Measurements from ENCODE around the gene HOXD3. TPM values are rescaled to one million over a fixed set of nuclear protein-coding genes. Genes with fewer than 3 reads are reported as not detected.

Gene HOXD3
- total RNA-seq, 1 experiment from 2014 or later = not detected

DNA sequence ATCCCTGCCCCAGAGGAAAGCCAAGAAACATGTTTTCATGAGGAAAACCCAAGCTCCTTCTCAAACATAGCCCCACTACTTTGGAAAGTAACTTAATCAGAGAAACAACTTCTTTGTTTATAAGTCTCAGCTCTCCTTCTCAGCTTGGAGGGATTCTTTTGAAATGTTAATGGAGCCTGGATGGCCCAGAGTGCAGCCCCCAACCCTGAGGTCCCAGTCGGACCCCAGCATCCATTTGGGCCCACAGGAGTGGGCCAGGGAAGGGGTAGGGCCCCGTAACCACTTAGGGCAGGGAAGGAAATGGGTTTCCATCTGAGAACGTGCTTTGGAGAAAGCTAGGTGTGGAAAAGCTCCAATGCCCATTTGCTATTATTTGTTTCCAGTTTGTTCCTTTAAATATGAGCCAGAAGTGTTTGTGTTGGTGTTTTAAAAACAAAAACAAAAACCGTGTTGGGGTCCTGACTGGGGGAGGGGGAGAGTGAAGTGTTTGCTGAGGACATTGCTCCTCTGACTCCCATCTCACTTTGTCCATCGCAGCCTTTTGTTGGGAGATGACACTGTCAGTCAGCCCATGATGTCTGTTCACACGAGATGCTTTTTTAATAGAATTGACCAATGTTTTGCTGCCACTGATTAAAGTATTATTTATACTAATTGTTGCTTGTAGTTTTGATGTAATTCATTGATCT, 1.6 kb upstream of the HOXD3 start:
- DNase-seq = no peak
- no peak overlapping the region for H3K4me2 ChIP-seq (ENCODE audit: insufficient read depth, insufficient read length, low read length)

More for the DNA sequence above, 1.6 kb upstream of the HOXD3 start:
- H2AFZ ChIP-seq (ENCODE audit: low read length) = no peak overlapping the region
- Mint-ChIP-seq H3K27me3 (ENCODE audit: low read depth) (peaks cover 100% of the 10 kb centered on the region), H3K27ac (no peak overlapping the region), H3K36me3 (ENCODE audit: insufficient read depth in 1 of 3, low read depth in 3 of 3) (no peaks in the 10 kb centered on the region; a peak in 1 of 7 replicates), H3K4me3 (no peak overlapping the region), H3K9me3 (peaks cover 3 to 8% of the 10 kb centered on the region in 2 experiments; a peak in 3 of 5 replicates), H3K4me1 (peaks cover 6 to 33% of the 10 kb centered on the region in 2 experiments; a peak in 3 of 4 replicates)
- no peak overlapping the region for H4K5ac ChIP-seq (ENCODE audit: insufficient read length, low read depth, low read length)
- H3K79me1 ChIP-seq (ENCODE audit: insufficient read depth, low read depth, low read length, poor library complexity, severe bottlenecking) = no peaks in the 10 kb centered on the region
- H3K23ac ChIP-seq (ENCODE audit: insufficient read length, low read depth, low read length) = no peak overlapping the region
- H4K91ac ChIP-seq (ENCODE audit: insufficient read length, low read depth, low read length) = no peak overlapping the region
- H3K9me3 ChIP-seq (ENCODE audit: control insufficient read depth, low read depth, low read length) = no peaks in the 10 kb centered on the region
- no peak overlapping the region for H3T11ph ChIP-seq (ENCODE audit: low read length)
- H3K4ac ChIP-seq (ENCODE audit: low read depth, low read length) = no peak overlapping the region
- no peak overlapping the region for H2BK120ac ChIP-seq (ENCODE audit: low read depth, low read length, poor library complexity, severe bottlenecking)
- WGBS (ENCODE audit: extremely low coverage, insufficient read length, low lambda C conversion rate) = no CpG with 5 or more reads among the region's 6 CpGs
- H3K18ac ChIP-seq (ENCODE audit: insufficient read length, low read depth, low read length) = no peak overlapping the region
- no peaks in the 10 kb centered on the region; the same call in 1 of the 2 replicates for H3K4me1 ChIP-seq (ENCODE audit: insufficient read depth, low read length)
- no peak overlapping the region for H3K14ac ChIP-seq (ENCODE audit: insufficient read depth, low read length)
- H3K27ac ChIP-seq (ENCODE audit: insufficient read length, low read depth, low read length) = no peak overlapping the region
- H2AK5ac ChIP-seq (ENCODE audit: insufficient read length, low read length) = no peak overlapping the region
- no peaks in the 10 kb centered on the region for H4K20me1 ChIP-seq (ENCODE audit: control insufficient read depth, insufficient read depth, insufficient read length)
- H2BK20ac ChIP-seq (ENCODE audit: low read depth, low read length, poor library complexity, severe bottlenecking) = no peak overlapping the region
- no peak overlapping the region for H3K9ac ChIP-seq (ENCODE audit: extremely low read depth, insufficient read length, low read length)
- H3K79me2 ChIP-seq (ENCODE audit: insufficient read depth, low read length) = no peaks in the 10 kb centered on the region
- no peak overlapping the region for H3K56ac ChIP-seq (ENCODE audit: insufficient read length, low read depth, low read length)
- no peak for TF ChIP-seq CTCF (conservative IDR thresholded peaks at IDR 0.05)
- H2BK15ac ChIP-seq (ENCODE audit: low read depth, low read length) = no peak overlapping the region
- no peak overlapping the region for H2BK12ac ChIP-seq (ENCODE audit: insufficient read length, low read depth, low read length)
- H3K27me3 ChIP-seq (ENCODE audit: insufficient read depth, low read length) = peaks cover 100% of the 10 kb centered on the region
- H2BK5ac ChIP-seq (ENCODE audit: insufficient read length, low read length) = no peak overlapping the region
- H3K23me2 ChIP-seq (ENCODE audit: insufficient read length, low read depth, low read length, poor library complexity, severe bottlenecking) = no peaks in the 10 kb centered on the region
- no peak overlapping the region for H4K8ac ChIP-seq (replicated peaks; ENCODE audit: insufficient read length, low read depth, low read length)

Data from H9 (cell line).